Measurements from ENCODE around the gene TMEM9B.

DNA sequence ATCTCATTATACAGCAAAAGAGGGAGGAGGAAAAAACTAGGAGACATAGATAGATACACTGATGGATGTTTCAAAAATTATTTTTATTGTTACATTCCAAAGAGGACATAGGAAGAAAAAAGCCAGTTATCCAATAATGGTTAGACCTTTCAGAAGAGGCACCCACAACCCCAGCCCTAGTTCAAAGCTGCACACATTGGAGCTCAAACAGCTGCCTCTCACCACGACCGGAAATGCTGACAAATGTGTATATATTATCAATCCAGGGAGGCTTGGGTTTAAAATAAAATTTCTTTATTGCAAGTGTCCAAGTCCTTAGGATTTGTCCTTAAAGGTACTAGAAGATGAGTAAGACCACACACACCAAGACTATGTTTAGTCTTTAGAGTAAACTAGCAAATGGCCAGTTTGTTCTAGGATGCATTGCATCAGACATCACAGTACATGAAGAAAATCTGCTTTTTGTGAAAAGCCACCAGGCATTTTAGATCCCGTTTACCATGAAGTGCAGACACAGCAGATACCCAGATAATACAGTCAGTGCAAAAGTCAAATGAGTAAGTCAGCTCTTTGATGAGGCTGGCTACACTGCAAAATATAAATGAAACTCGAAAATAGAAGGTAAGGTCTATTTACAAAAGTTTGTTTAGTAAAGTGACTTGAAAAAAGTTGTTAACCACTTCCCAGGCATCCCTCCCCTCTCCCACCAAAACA lies 16.9 kb downstream of the TMEM9B start:
- TF ChIP-seq TAF1 (IDR thresholded peaks at IDR 0.05; ENCODE audit: low read depth) (no peak), EP300 (IDR thresholded peaks at IDR 0.05; ENCODE audit: borderline replicate concordance) (no peak), CREB1 (IDR thresholded peaks at IDR 0.05; ENCODE audit: low read depth) (no peak), EGR1 (IDR thresholded peaks at IDR 0.05) (no peak), RAD21 (IDR thresholded peaks at IDR 0.05; ENCODE audit: low read depth) (no peak), TEAD4 (IDR thresholded peaks at IDR 0.05) (no peak), FOXM1 (IDR thresholded peaks at IDR 0.05; ENCODE audit: borderline replicate concordance, low read depth) (no peak), YY1 (IDR thresholded peaks at IDR 0.05; ENCODE audit: low read depth) (no peak)
- TF ChIP-seq, protein P1, sequence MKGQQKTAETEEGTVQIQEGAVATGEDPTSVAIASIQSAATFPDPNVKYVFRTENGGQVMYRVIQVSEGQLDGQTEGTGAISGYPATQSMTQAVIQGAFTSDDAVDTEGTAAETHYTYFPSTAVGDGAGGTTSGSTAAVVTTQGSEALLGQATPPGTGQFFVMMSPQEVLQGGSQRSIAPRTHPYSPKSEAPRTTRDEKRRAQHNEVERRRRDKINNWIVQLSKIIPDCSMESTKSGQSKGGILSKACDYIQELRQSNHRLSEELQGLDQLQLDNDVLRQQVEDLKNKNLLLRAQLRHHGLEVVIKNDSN (IDR thresholded peaks at IDR 0.05): no peak

Data from Ishikawa (cell line).